Thyroid gland (tissue), 4 donors: ENCODE data around the gene JPH2.

Experiments
- POLR2A ChIP-seq, 2 donors: fragments of 450-650 bp; IDR thresholded peaks; one replicate each; pipeline ENCODE4 v1.6.1; 2017; ENCODE audit warnings: antibody characterized with exemption in 2 of 2, mild to moderate bottlenecking in 2 of 2, moderate library complexity in 1 of 2
- TF ChIP-seq, protein P1 (sequence below), 6 experiments: fragments of 200-600 bp in 3 of 6; fragments of 450-650 bp in 3 of 6; sonication (generic) in 3 of 6; IDR thresholded peaks; one replicate each; pipeline ENCODE4 v1.5.1; 2016 to 2019; ENCODE audit warnings: antibody characterized with exemption in 6 of 6, mild to moderate bottlenecking in 2 of 6, inconsistent platforms in 1 of 6, moderate library complexity in 1 of 6

DNA sequence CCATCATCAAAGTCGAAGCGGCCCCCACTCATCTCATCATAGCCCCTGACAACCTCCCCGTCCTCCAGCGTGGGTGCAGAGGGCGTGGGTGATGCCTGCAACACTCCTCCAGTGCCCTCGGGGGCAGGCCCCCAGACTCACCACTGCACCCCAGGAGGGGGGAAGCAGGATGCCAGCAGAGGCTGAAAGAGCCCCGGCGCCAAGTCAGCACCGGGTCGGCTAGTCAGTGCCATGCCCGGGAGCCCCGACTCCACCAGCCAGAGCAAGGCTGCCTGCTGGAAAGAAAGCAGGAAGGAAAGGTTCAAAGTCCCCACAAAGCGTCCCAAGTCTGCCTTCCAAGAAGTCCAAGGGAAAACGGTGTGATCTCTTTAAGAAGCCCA is 324 bp downstream of the JPH2 start:
- no peak for TF ChIP-seq POLR2A (IDR thresholded peaks at IDR 0.05)
- TF ChIP-seq, protein P1, sequence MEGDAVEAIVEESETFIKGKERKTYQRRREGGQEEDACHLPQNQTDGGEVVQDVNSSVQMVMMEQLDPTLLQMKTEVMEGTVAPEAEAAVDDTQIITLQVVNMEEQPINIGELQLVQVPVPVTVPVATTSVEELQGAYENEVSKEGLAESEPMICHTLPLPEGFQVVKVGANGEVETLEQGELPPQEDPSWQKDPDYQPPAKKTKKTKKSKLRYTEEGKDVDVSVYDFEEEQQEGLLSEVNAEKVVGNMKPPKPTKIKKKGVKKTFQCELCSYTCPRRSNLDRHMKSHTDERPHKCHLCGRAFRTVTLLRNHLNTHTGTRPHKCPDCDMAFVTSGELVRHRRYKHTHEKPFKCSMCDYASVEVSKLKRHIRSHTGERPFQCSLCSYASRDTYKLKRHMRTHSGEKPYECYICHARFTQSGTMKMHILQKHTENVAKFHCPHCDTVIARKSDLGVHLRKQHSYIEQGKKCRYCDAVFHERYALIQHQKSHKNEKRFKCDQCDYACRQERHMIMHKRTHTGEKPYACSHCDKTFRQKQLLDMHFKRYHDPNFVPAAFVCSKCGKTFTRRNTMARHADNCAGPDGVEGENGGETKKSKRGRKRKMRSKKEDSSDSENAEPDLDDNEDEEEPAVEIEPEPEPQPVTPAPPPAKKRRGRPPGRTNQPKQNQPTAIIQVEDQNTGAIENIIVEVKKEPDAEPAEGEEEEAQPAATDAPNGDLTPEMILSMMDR (IDR thresholded peaks at IDR 0.05): no peak
